OCI-M2 (cell line): ENCODE measurements around the gene C2orf78.
"Not testable (repeated sequence)": the region's sequence is repeated elsewhere in the genome, so short reads cannot be mapped to it uniquely, and the experiment has no call there.

ENCODE experiments used
- DNase-seq: peaks from one replicate; lab custom pipeline; 2025; ENCODE audit not compliant: unreplicated experiment; lab: John Stamatoyannopoulos, UW

The C2orf78 gene, protein sequence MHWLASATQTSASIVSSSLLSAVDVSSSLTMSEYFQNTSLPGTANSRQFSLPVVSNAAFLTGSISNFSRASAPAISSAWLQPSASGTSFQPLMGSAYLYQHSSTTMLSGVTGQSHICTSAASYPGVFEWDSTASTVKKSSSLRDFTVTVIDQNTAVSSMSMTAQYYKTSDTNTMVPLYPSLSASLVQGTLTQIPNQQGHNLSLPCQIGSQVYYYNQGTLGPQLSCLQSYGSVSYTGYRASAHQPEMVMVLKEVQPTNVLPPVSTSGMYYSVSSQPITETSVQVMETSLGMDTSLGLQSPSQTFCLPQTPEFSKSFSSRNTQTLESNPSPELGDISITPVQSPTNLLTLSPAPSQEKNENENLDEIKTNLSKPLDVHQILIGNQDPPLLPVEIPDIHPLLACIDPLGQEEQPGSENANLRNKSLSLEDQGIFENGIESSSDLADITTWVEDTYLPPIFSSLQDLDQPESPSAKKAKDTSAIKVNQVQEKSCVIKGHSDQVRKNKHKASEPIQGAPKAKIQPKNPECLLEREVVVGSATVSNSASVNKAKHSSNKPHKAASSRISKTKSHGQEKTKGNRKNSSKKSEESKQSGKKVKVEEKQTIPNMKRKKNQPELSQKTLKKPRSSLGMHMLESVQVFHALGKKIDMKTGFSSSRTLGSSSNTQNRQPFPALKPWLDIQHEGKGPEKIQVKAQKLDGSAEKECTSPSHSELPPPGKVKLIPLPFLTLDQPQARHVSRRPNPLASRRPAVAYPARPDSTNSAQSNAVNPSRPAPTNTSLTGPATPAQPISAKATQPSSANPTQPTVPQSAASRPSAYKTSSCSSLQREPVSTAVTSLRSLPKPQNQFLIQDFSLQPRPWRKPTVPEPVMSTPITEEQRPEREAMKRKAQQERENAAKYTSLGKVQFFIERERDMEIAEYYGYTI

DNA sequence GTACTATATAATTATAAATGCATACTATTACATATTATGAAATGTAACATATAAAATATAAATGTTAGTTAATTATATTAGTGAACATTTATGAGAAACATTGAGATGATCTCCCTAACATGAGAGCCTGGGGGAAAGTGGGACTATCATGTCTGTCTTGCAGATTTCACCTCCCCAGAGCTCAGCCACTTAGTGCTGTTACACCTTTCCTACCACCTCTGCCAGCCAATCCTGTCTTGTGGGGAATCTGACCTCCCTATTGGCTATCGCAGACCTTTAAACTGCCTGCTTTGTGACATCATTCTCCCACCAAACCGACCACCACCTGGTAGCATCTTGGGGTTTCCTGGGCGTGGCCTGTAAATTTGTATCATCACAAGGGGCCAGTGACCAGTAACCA is at the start of gene C2orf78:
C2orf78 (plus strand) TSS at position 301 of the 400 bp plus-strand sequence. CDS start 127 bp downstream, outside the sequence.
- not testable (repeated sequence) for DNase-seq

DNA sequence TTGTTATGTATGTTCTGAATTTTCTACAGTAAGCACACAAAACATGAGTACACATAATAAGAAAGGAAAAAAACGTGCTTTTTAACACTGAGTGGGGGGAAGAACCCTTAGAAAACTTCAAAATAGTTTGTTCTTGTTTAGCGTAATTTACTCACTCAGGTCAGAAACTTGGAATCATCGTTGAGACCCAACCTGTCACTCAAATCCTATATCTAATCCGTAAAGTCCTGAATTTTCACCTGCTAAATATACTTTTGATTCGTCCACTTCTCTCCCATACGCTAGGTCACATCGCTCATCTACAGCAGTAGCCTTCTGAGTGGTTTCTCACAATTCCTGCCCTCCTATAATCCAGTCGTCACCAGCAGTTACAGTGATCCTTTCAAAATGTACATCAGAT is 47.6 kb upstream of the C2orf78 start:
- DNase-seq: no peak

DNA sequence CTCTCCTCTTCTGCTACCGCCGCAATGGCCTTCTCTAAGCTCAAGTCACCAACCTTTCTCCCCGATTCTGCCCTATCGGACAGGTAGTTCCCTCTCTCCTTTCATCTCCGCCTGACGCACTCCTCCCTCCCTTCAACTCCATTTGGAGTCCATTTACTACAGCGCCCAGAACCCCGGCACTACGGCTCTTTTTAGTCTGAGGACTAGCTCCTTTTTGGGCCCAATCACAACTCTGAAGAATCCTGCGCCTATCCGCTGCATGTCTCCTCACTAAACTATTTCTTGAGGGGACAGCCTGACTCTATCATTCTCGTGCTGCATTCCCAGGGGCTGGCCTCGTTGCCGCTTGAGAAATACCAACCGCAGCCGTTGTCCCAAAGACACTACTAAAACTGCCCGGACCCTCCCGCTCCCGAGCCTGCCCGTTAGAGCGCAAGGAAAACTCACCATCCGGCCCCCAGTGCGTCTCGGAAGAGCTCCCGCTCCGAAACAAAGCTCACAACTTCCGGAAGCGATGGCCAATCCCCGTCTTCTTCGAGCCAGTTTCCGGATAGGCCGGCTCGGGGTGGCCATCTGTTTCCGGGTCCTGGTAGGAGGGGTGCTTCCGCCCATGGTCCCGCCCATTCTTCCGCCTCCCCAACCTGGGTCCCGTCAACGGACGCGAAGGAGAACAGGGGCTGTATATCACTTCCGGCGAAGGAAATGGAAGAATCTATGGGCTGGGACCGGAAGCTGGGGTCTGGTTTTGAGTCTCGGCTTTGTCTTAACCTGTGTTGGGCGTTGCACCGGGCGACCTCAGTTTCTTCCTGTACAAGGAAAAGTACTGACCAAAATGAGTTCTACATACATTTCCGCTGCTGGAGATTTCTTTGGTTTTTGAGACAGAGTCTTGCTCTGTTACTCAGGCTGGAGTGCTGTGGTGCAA is 46.9 kb upstream of the C2orf78 start, which contains the start of gene TPRKB:
TPRKB (minus strand) TSS at position 491 of the 925 bp plus-strand sequence. CDS start 2,776 bp downstream, outside the sequence.
- peak; percentile 28 for DNase-seq

DNA sequence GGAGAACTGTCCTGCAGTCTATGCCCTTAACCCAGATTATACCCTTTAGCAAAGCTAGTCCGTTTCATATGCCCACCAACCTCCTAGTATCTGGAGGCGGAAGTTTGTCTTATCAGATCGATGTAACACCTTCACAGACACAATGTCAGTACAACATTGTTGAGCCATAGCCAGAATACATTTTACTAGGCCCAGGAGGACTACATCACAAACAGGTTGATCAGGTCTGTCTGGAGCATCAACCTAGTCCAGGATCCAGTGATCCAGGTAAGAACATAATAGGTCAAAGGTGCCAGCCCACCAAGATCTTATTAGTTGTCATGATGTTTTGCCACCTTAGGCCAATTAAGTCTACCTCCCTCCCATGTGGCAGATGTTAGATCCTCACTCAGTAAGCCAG is 44.9 kb upstream of the C2orf78 start:
- DNase-seq: no peak

DNA sequence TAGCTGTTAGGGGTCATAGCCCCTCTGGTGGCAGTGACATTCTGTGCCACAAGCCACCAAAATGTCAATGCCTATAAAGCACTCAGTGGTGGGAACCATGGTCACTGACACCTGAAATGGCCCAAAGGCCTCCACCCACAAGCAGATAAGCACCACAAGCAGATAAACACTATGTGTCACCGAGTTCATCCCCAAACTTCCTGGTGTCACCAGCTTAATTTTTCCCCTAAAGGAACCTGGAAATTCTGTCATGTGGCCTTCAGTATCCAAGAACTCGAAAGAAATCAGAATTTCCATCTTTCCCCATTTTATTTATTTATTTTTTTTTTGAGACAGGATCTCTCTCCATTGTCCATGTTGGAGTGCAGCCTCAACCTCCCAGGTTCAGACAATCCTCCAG is 43.2 kb upstream of the C2orf78 start:
- DNase-seq: no peak

DNA sequence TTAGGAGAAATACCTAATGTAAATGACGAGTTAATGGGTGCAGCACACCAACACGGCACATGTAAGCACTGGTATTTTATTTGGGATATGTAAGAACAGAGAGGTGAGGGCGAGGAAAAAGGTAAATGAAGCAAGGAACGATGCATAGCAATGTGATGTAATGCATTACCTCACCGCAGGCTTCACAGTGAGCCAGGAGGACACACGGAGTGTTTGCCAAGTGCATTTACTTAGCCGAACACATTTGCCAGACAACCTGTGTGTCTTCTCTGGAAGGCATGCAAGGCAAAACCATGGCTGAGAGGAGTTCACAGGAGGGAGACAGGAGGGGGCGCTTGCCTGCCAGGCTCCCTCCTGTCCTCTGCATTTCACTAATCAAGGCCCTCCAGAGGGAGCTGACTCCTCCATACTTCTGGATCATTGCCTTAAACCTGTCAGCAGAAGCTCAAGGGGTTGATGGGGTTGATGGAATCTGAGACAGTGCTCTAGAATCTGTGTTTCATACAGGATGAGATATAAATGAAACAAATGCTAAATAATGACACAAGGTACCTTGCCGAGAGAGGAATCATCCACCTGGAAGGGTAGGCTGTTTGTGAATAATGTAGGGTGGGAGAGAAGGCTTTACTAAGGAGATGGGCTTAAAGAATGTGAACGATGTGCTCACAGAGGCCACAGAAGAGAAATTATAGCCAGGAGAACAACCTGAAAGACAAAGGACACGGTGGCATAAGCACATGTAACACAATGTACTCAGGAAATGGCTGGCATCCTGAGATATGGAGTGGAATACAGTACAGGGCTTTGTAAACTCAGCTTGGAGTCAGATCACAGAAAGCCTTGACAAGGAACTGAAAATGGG is 37.7 kb upstream of the C2orf78 start:
- no peak for DNase-seq

DNA sequence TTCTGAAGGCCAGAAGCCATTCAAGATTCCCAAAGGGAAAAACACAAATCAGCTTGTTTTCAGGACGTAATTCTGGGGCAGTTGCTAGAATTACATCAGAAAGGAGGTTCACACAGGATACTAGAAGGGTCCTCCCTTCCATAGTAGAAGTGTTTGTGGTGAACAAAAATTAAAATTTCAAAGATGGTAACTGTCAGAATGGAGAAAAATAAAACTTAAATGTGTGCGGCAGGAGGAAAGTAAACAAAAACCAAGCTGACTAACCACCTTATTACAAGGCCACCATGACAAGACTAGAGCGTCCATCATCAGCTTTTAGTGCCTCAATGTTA is 37.1 kb upstream of the C2orf78 start:
- DNase-seq: no peak

DNA sequence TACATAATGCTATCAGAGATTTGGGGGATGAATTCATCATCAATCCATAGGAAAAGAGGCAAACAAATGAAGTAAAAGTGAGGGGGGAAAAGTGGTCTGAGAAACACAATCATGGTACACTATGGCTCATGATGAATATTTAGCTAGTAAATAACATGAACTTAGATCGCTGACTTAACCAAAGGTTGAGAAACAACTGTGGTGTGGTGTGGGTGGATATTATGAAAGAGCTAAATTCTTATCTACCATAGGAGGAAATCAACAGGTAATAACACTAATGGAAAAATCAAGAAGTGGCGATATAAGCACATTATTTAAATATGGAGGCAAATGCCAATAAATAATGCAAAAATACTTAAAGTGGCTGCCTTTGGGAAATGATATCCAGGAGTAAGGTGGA is 34.7 kb upstream of the C2orf78 start:
- DNase-seq: no peak

DNA sequence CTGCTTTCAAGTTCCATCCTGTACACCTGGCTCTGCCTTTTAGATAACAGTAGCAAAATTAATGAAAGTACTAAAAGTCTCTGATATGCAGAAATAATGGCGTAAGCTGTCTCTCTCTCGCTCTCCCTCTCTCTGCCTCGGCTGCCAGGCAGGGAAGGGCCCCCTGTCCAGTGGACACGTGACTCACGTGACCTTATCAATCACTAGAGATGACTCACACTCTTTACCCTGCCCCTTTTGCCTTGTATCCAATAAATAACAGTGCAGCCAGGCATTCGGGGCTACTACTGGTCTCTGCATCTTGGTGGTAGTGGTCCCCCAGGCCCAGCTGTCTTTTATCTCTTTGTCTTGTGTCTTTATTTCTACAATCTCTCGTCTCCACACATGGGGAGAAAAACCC is 29.7 kb upstream of the C2orf78 start:
- DNase-seq: not testable (repeated sequence)

DNA sequence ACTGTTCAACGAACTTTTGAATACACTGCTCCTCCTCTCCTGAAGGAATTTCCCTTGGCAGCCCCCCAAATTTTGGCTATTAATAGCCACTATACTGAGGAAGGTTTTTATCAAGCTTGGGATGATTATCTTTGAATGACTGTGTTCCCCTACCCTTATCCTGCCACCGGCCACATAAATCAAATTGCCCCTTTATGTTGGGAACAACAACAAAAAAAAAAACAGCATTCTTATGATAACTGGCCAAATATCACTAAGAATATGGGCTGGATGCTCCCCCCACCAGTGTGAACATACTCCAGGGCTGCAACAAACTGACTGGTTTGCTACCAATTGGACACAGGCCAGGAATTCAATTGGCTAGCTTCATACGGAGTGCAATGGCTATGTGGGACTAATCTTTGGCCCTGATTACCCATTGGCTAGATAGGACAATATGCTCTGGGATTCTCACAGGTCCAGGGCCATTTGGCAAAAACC is 24.7 kb upstream of the C2orf78 start:
- no peak for DNase-seq

DNA sequence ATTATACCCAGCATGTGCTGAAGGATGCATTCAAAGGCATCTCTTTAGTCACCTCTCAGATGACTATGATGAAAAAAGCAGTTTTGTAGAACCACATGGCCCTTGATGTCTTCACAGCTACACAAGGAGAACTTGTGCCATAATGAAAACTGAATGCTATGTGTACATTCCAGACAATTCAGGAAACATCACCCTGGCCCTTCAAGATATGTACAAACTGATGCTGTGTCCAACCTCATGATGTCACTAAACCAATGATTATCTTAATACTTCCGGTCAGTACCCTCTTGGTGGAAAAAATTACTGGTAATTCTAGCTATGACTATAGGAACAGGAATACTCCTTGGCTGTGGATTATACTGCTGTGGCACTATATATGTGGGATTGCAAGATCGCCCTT is 24.1 kb upstream of the C2orf78 start:
- no peak for DNase-seq

DNA sequence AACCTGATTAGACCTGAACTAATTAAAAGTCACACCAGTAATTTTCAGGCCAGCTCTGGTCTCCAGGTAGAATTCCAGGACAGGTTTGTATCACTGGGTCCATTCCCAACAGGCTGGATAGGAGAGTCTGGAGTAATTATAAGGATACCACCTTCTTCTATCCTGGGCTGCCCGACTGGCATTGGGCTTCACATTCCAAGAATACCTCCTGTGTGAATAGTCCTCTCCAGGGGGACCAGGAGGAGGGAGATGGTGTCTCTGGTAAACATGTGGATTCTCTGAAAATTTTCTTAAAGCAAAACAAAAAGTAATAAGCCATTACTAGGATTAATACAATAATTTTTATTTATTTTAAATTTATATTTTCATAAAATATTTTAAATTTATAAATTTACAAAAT is 21.4 kb upstream of the C2orf78 start:
- DNase-seq: no peak

DNA sequence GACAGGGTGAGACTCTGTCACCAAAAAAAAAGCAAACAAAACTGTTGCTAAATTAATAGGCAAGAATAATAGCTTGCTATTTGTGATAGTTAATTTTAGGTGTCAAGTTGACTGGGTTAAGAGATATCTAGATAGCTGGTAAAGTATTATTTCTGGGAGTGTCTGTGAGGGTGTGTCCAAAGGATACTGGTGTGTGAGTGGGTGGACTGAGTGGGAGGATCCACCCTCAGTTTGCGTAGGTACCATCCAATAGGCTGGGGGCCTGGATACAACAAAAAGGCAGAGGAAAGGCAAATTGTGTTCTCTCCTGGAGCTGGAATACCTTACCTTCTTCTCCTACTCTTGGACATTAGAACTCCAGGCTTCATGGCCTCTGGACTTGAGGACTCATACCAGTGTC is 19.0 kb upstream of the C2orf78 start:
- no peak for DNase-seq

DNA sequence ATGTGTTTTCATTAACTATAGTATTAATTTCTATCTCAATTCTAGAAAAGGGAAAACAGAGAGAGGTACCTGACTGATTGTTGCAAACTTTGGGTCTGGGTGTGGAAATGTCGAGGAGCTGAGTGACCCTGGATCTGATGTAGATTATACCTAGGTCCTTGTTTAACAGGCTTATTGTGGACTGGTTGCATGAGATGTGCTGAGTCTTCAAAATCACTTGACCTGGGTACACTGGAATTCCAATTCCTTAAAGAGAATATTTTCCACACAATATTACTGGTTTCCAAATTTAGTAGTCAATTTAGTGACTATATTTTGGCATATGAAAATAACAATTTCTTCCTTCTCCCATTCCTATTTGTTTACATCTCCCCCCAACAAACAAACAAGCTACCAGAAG is 17.6 kb upstream of the C2orf78 start:
- DNase-seq: no peak

DNA sequence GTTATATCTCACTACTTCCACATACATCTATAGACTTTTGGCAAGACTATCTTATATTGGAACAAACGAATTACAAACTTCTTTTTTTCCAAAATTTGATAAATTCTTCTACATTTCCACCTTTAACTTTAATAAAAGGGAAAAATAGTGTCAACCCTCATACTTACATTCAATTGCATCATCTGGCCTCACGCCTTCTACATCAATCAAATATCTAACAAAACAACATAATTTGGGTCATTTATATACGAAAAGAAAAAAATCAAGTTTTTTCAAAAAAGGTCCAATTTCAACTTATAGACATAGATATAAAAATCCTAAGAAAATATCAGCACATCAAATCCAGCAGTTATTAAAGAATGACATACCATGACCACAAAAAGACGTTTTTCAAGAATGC is 17.0 kb upstream of the C2orf78 start:
- no peak for DNase-seq

DNA sequence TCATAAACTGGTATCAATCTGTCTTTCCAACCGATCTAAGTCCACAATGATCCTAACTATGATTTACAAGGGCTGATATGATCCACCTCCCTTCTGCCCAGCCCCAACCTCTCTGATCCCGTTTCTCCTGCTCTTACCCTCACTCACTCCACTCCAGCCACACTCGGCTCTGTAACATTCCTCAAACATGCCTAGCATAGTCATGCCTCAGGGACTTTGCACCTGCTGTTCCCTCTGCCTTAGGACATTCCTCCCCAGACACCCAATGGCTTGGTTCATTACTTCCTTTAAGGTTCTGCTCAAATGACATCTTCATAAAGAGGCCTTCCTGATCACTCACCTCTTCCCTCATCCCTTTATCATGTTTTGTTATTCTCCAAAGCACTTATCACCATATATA is 13.3 kb upstream of the C2orf78 start:
- no peak for DNase-seq

DNA sequence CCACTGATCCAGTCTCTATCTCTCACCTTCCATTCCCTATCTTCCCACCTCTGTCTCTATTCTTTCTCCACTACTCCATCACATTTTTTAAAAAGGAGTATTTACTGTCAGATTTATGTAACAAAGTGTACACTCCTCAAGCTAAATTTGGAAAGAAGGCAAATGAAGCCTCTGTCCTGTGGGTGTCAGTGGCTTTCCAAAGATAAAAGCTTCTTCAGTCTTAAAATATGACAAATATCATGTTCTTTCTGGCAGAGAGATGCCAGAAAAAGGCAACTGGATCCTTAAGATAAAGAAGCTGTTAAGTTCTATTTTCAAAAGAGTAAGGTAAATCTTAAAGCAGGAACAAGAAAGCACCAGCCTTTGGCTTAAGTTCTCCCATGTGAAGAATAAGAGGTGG is 11.2 kb upstream of the C2orf78 start:
- no peak for DNase-seq

DNA sequence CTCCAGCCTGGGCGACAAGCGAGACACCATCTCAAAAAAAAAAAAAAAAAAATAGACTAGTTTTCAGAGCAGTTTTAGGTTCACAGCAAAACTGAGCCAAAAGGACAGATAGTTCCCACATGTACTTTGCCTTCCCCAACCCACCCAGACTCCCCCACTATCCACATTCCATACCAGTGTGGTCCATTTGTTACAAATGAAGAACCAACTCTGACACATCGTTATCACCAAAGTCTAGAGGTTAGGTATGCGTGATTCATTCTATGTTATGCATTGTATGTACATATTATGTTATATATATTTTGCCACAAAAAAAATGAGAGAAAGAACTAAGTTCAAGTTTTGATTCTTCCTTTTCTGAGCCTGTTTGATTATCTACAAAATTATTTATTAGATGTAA is 7.6 kb upstream of the C2orf78 start:
- DNase-seq: no peak

DNA sequence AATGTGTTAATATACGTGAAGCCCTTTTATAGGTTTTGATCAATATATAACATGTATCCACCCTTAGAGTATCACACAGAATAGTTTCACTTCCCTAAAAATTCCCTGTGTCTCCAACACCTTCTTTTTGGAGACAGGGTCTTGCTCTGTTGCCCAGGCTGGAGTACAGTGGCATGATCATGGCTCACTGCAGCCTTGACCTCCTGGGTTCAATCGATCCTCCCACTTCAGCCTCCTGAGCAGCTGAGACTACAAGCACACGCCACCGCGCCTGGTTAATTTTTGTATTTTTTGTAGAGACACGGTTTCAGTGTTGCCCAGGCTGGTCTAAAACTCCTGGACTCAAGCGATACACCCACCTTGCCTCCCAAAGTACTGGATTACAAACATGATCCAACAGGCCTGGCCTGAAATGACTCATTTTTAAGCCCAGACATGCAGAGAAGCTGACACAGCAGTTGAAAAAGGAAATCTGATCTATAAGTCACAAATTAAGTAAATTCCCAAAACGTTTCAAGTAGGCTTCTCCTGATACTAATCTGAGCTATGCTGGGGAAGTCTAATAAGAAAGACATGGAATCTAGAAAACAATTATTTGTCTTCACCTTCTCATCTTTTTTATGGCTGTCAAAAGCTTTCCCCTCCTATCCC is 7.0 kb upstream of the C2orf78 start:
- DNase-seq: no peak
